NCI-H226 (cell line): ENCODE measurements around the gene MROH8.
A peak's percentile ranks its signal among the peaks of the same experiment; 100 is the strongest.

Experiments used
- DNase-seq: peaks from one replicate; pipeline ENCODE4 v3.0.0-alpha.2; 2015

Gene MROH8

GRCh38 chr20:37178839-37179682 is at the start of gene MROH8, which contains the start of gene RPN2:
MROH8 (minus strand) TSS chr20:37179548.
RPN2 (plus strand) TSS chr20:37179330; CDS start chr20:37179357, 27 bp downstream.
- peak; percentile 96 for DNase-seq

- no peak for DNase-seq
Observed at GRCh38 chr20:37228656-37229055, 49.3 kb upstream of the MROH8 start.

GRCh38 chr20:37228082-37228481 is 48.7 kb upstream of the MROH8 start:
- DNase-seq = no peak

- DNase-seq = no peak
Observed at GRCh38 chr20:37226889-37227288, 47.5 kb upstream of the MROH8 start.

- DNase-seq = no peak
Observed at GRCh38 chr20:37225146-37225545, 45.8 kb upstream of the MROH8 start.

GRCh38 chr20:37223053-37223452 is 43.7 kb upstream of the MROH8 start:
- peak; percentile 91 for DNase-seq

GRCh38 chr20:37222086-37222485 is 42.7 kb upstream of the MROH8 start:
- DNase-seq = no peak

DNA sequence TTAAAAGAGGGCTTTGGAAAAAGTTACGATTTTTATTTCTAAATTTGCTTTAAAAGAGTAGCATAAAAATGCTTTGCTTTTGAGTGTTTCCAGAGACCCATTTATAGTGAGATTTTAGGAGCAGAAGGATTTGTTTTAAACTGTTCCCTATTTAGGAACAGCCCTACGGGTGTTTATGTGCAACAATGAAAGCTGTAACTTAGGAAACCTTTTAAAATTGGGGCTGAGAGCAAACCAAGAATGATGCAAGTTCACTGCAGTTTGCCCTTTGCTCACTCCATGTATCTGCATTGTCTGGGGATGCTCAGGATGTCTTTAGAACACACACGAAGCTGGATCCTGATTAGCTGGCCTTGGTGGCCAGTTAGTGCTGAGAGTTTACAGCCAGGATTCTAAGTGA is 41.4 kb upstream of the MROH8 start:
- no peak for DNase-seq

- DNase-seq = no peak
Observed at GRCh38 chr20:37219751-37220668, 40.7 kb upstream of the MROH8 start.

- DNase-seq = no peak
Observed at GRCh38 chr20:37218976-37219375, 39.6 kb upstream of the MROH8 start.

GRCh38 chr20:37218441-37218840 is 39.1 kb upstream of the MROH8 start:
- no peak for DNase-seq

- DNase-seq = no peak
Observed at GRCh38 chr20:37209661-37210314, 30.4 kb upstream of the MROH8 start.

- no peak for DNase-seq
Observed at GRCh38 chr20:37209193-37209592, 29.8 kb upstream of the MROH8 start.

GRCh38 chr20:37207171-37207570 is 27.8 kb upstream of the MROH8 start:
- no peak for DNase-seq

- DNase-seq = no peak
Observed at GRCh38 chr20:37205794-37206193, 26.4 kb upstream of the MROH8 start.

DNA sequence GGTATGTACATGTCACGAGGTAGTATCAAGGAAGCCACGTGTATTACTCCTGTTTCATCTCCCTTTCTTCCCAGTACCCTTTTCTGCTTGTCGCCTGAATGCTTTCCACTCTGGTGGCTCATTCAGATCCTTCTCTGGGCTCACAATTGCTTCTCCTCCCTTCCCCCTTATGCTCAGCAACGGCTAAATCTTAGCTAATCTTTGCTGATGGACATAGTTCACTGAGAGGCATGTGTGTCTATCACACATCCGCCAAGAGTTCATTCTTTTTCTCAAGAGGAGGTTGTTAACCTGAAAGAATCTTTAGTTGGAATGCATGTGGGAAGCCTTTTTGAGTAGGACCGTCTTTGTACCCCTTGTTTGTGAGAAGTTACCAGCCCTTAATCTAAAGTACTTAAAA is 25.8 kb upstream of the MROH8 start:
- DNase-seq = no peak

GRCh38 chr20:37204056-37204455 is 24.7 kb upstream of the MROH8 start:
- DNase-seq = no peak

GRCh38 chr20:37202267-37202943 is 23.1 kb upstream of the MROH8 start:
- peak; percentile 93 for DNase-seq

GRCh38 chr20:37201827-37202162 is 22.4 kb upstream of the MROH8 start:
- DNase-seq = no peak

DNA sequence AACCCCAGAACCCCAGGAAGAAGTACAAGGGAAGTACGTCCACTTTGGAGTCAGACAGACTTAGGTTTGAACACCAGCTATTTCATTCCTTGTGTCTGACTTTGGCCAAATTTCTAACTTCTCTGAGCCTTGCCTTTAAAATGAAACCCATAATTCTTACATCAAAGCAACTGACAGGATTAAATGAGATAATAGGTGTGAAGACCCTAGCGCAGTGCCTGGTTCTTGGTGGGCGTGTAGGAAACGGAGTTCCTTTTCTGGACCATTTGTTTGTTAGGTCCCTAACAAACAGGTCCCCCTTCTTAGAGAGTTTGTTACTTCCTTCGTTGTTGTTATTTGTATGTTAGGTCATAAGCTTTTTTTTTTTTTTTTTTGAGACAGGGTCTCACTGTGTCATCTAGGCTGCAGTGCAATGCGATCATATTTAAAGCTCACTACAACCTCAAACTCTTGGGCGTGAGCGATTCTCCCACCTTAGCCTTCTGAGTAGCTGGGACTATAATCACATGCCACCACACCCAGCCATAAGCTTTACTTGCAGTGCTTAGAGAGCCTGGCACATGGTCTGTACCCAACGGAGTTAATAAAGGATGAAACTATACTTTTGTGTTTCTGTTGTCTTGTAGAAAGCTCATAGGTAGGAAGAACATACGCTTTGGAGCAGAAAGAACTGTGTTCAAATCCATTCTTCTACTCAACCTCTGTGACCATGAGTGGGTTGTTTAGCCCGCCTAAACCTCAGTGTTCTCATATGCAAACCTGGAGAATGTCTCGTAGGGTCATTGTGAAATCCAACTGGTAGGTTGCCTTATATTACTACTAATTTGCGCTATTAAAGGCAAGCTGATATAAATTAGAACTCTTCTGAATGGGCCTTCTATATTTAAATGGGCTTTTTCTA is 21.8 kb upstream of the MROH8 start:
- DNase-seq = no peak

DNA sequence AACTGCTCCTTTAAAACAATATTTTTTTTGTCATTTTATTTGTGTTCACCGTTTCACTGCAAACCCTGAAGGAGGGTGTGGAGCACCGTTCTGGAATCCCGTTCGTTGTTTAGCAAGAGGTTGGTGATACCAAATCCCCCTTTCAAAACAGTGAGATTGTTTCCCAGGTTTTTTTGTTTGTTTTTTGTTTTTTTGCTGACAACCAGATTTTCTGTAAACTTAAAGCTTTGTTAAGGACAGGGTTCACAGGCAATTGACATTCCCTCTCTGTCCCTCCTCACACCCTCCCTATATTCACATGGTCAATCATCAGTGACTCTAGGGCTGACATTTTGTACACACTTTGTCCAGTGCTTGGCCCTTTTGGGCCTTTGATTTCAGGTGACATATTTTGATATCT is 21.0 kb upstream of the MROH8 start:
- DNase-seq = no peak
